HG03097 (cell line): ENCODE data around the gene ALS2.
A peak's percentile ranks its signal among the peaks of the same experiment; 100 is the strongest.
"Not testable (repeated sequence)": the region's sequence is repeated elsewhere in the genome, so short reads cannot be mapped to it uniquely, and the experiment has no call there.

Experiments used
- ATAC-seq: cut with Tn5 transposase; IDR thresholded peaks from one replicate; pipeline ENCODE4 v1.9.1; 2021; ENCODE audit not compliant: unreplicated experiment, low FRiP score

ALS2 gene

GRCh38 chr2:201780674-201781493 lies at the start of gene ALS2:
ALS2 (minus strand) TSS chr2:201780933; CDS start chr2:201768885, 12,048 bp downstream.
- ATAC-seq, result peak; percentile 90

GRCh38 chr2:201828220-201828619 lies 47.5 kb upstream of the ALS2 start:
- ATAC-seq, result no peak

- ATAC-seq, result no peak
These were observed 46.9 kb upstream of the ALS2 start for GRCh38 chr2:201827621-201828020.

GRCh38 chr2:201824212-201824611 lies 43.5 kb upstream of the ALS2 start:
- ATAC-seq, result no peak

- ATAC-seq, result no peak
These were observed 40.3 kb upstream of the ALS2 start for GRCh38 chr2:201821080-201821479.

GRCh38 chr2:201820383-201821007 lies 39.8 kb upstream of the ALS2 start:
- no peak for ATAC-seq

GRCh38 chr2:201816657-201817575 lies 36.2 kb upstream of the ALS2 start:
- ATAC-seq, result no peak

GRCh38 chr2:201813996-201814760 lies 33.4 kb upstream of the ALS2 start:
- no peak for ATAC-seq

- not testable (repeated sequence) for ATAC-seq
These were observed 29.9 kb upstream of the ALS2 start for GRCh38 chr2:201810604-201811003.

GRCh38 chr2:201809633-201810032 lies 28.9 kb upstream of the ALS2 start:
- no peak for ATAC-seq

- no peak for ATAC-seq
These were observed 27.3 kb upstream of the ALS2 start for GRCh38 chr2:201808027-201808426.

- no peak for ATAC-seq
These were observed 26.8 kb upstream of the ALS2 start for GRCh38 chr2:201807452-201807999.

GRCh38 chr2:201806442-201807170 lies 25.9 kb upstream of the ALS2 start, which contains the start of gene CDK15:
CDK15 (plus strand) TSS chr2:201806537; CDS start chr2:201806665, 128 bp downstream.
- ATAC-seq, result no peak

GRCh38 chr2:201798914-201799285 lies 18.2 kb upstream of the ALS2 start:
- ATAC-seq, result not testable (repeated sequence)

GRCh38 chr2:201798252-201798913 lies 17.6 kb upstream of the ALS2 start:
- no peak for ATAC-seq

- ATAC-seq, result no peak
These were observed 16.6 kb upstream of the ALS2 start for GRCh38 chr2:201797175-201797840.

GRCh38 chr2:201796478-201796865 lies 15.7 kb upstream of the ALS2 start:
- ATAC-seq, result no peak
